ENCODE results near the gene AP3M1. TPM values are rescaled to one million over a fixed set of nuclear protein-coding genes. Genes with fewer than 3 reads are reported as not detected.

The AP3M1 gene
- total RNA-seq, 1 experiment from 2014 or later: 34.4 TPM

DNA sequence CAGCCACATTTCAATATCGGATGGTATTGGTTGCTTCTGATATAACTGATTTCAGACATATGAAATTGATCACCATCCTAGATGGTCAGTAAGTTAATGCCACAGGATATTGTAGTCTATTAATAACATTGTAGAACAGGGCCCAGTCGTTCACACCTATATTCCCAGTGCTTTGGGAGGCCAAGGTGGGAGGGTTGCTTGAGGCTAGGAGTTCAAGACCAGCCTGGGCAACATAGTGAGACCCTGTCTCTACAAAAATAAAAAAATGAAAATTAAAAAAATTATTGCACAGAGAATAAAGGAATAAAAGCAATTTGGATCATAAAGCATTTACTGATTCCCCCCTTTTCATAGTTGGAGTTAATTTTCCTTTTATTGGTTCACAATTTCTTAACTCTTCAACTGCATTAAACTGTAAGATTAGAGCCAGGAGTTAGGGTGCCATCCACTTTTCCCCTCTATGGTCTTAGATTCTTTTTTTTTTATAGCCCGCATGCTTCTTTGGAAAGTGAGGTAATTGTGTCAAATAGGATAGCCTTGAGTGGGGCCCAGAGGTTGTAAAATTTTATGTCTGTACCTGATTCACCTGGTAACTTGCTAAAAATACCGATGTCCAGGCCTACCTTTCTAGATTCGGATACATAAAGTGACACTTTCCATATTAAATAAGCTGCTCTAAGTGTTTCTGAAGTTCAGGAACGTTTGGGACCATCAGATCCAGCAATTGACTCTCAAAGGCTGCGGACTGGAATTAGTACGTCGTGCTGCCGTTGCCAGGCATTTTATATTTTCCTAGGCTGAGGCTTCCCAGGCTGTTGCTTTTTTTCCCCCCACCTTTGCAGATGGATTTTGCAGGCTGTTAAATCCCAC, 25.1 kb upstream of the AP3M1 start (continued):
- TF ChIP-seq POLR2A (IDR thresholded peaks at IDR 0.05; ENCODE audit: borderline replicate concordance, extremely low read depth, insufficient read depth, insufficient read length): no peak
- TF ChIP-seq EZH2phosphoT487 (IDR thresholded peaks at IDR 0.05; ENCODE audit: borderline replicate concordance): no peak
- TF ChIP-seq CBX3 (IDR thresholded peaks at IDR 0.05; ENCODE audit: low read depth): no peak

DNA sequence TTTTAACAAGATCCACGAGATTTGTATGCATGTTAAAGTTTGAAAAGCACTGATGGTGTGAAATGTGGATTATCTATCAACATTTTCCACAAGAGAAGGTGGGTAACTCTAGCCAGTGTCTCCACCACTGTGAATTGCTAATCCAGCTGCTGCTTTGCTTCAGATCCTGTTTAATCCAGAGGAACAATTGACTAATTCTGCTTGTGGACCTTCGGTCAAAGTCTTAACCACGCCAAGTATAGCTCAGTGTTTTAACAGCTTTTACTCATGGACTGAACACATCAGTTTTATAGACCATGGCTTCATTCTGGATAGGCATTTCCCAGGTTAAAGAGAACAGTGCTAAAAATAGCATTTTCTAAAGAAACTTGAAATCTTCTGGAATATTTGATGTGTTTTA, 23.9 kb upstream of the AP3M1 start:
- Histone ChIP-seq H3K79me2 (ENCODE audit: insufficient read depth, low read length) (peaks cover 26% of the 10 kb centered on the region), H3K27me3 (ENCODE audit: insufficient read depth, low read length) (no peaks in the 10 kb centered on the region), H3K9me2 (ENCODE audit: insufficient read depth) (no peaks in the 10 kb centered on the region), H3K27ac (ENCODE audit: low read depth, low read length) (no peak overlapping the region), H3K9ac (ENCODE audit: low read length) (no peak overlapping the region), H3K36me3 (ENCODE audit: control insufficient read depth in 1 of 2, insufficient read depth in 2 of 2, low read length in 2 of 2) (no peaks in the 10 kb centered on the region), H3K4me1 (ENCODE audit: control insufficient read depth in 1 of 2, insufficient read depth in 2 of 2, low read length in 2 of 2) (peaks cover 7 to 37% of the 10 kb centered on the region in 2 experiments), H3K4me2 (ENCODE audit: low read length) (no peak overlapping the region), H3K4me3 (replicated peaks in 1 of 2; ENCODE audit: low read depth in 1 of 2, low read length in 2 of 2) (no peak overlapping the region), H2AFZ (ENCODE audit: low read depth, low read length, poor library complexity, severe bottlenecking) (no peak overlapping the region), H3K9me3 (ENCODE audit: control insufficient read depth in 1 of 2, insufficient read depth in 1 of 2, low read depth in 1 of 2, low read length in 2 of 2) (no peaks in the 10 kb centered on the region), H4K20me1 (ENCODE audit: insufficient read depth) (no peaks in the 10 kb centered on the region)
- RAD21 ChIA-PET (ENCODE audit: low non-redundant PET in 1 of 2, low total read pairs in 2 of 2, uncharacterized antibody in 2 of 2, unreplicated experiment in 2 of 2): interaction anchor here in 1 of 2 experiments (0.6 kb wide), 1 partner anchor 228 kb away, joined by 4 read pairs; no protein-coding TSS in a partner anchor
- no peak for DNase-seq (ENCODE audit: low read depth, low spot score)
- no peak for TF ChIP-seq EZH2 (IDR thresholded peaks at IDR 0.05)
- TF ChIP-seq JUND (IDR thresholded peaks at IDR 0.05): no peak
- no peak for TF ChIP-seq CTCF (IDR thresholded peaks at IDR 0.05 in 2 of 3, conservative IDR thresholded peaks at IDR 0.05 in 1 of 3; ENCODE audit: borderline replicate concordance in 1 of 3, insufficient read depth in 1 of 3, low read depth in 2 of 3, low read length in 2 of 3)
- no peak for TF ChIP-seq ZFX (IDR thresholded peaks at IDR 0.05)
- TF ChIP-seq ELF1 (IDR thresholded peaks at IDR 0.05; ENCODE audit: borderline replicate concordance, low read depth): no peak
- POLR2A ChIA-PET: no interaction called here
- no TSS peak for BruUV-seq (replicated peaks)
- ATAC-seq: no peak
- CTCF ChIA-PET: no interaction called here
- intact Hi-C loops (cut with micrococcal nuclease): no loop called here

Data from HCT116 (cell line).